ENCODE data around the gene ING3. TPM values are rescaled to one million over a fixed set of nuclear protein-coding genes. Genes with fewer than 3 reads are reported as not detected.

The ING3 gene
- total and polyA plus RNA-seq, 9 of the 15 experiments (the other 6 are each of a cell fraction or from before 2014, with no cell fraction given): 22.8 to 233 (median 50.4) TPM

- TF ChIP-seq, protein P1, sequence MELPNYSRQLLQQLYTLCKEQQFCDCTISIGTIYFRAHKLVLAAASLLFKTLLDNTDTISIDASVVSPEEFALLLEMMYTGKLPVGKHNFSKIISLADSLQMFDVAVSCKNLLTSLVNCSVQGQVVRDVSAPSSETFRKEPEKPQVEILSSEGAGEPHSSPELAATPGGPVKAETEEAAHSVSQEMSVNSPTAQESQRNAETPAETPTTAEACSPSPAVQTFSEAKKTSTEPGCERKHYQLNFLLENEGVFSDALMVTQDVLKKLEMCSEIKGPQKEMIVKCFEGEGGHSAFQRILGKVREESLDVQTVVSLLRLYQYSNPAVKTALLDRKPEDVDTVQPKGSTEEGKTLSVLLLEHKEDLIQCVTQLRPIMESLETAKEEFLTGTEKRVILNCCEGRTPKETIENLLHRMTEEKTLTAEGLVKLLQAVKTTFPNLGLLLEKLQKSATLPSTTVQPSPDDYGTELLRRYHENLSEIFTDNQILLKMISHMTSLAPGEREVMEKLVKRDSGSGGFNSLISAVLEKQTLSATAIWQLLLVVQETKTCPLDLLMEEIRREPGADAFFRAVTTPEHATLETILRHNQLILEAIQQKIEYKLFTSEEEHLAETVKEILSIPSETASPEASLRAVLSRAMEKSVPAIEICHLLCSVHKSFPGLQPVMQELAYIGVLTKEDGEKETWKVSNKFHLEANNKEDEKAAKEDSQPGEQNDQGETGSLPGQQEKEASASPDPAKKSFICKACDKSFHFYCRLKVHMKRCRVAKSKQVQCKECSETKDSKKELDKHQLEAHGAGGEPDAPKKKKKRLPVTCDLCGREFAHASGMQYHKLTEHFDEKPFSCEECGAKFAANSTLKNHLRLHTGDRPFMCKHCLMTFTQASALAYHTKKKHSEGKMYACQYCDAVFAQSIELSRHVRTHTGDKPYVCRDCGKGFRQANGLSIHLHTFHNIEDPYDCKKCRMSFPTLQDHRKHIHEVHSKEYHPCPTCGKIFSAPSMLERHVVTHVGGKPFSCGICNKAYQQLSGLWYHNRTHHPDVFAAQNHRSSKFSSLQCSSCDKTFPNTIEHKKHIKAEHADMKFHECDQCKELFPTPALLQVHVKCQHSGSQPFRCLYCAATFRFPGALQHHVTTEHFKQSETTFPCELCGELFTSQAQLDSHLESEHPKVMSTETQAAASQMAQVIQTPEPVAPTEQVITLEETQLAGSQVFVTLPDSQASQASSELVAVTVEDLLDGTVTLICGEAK (IDR thresholded peaks at IDR 0.05): peak; percentile 61; the same call in 1 of the 2 replicates
- TF ChIP-seq, protein P1 (CRISPR knock-in tag; IDR thresholded peaks at IDR 0.05): no peak
- TF ChIP-seq RBBP5 (IDR thresholded peaks at IDR 0.05; ENCODE audit: borderline replicate concordance, insufficient read depth, low read length, poor library complexity, severe bottlenecking) (no peak), ARID2 (IDR thresholded peaks at IDR 0.05) (0 out of 2 replicates have a peak, but pooled peaks have one; percentile 7), ZKSCAN8 (CRISPR knock-in tag; IDR thresholded peaks at IDR 0.05) (no peak), BHLHE40 (IDR thresholded peaks at IDR 0.05; ENCODE audit: low read length) (no peak), CBX5 (IDR thresholded peaks at IDR 0.05; ENCODE audit: borderline replicate concordance, low read depth) (no peak), RB1 (IDR thresholded peaks at IDR 0.05; ENCODE audit: low read depth) (no peak), KDM2B (CRISPR knock-in tag; IDR thresholded peaks at IDR 0.05) (0 out of 2 replicates have a peak, but pooled peaks have one; percentile 3), CC2D1A (IDR thresholded peaks at IDR 0.05) (no peak), ZSCAN29 (IDR thresholded peaks at IDR 0.05) (no peak), NKRF (IDR thresholded peaks at IDR 0.05; ENCODE audit: borderline replicate concordance) (peak; percentile 97), CBX1 (IDR thresholded peaks at IDR 0.05; ENCODE audit: low read depth) (no peak), ZFP91 (CRISPR knock-in tag; IDR thresholded peaks at IDR 0.05) (peak; percentile 46; the same call in 1 of the 2 replicates), LCOR (CRISPR knock-in tag; IDR thresholded peaks at IDR 0.05) (no peak)
- TF ChIP-seq, protein P2, sequence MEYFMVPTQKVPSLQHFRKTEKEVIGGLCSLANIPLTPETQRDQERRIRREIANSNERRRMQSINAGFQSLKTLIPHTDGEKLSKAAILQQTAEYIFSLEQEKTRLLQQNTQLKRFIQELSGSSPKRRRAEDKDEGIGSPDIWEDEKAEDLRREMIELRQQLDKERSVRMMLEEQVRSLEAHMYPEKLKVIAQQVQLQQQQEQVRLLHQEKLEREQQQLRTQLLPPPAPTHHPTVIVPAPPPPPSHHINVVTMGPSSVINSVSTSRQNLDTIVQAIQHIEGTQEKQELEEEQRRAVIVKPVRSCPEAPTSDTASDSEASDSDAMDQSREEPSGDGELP (CRISPR knock-in tag; IDR thresholded peaks at IDR 0.05; ENCODE audit: borderline replicate concordance): no peak
Measured at GRCh38 chr7:120951309-120951699, 727 bp downstream of the ING3 start (continued).
